Activated naive CD8-positive, alpha-beta T cell treated with anti-CD3 and anti-CD28 coated beads, Interleukin-2, amount 10 ng/mL, durations not matched to agents 7 days and 5 days (primary cell): ENCODE data around the gene DUOX2. TPM values are rescaled to one million over a fixed set of nuclear protein-coding genes. Genes with fewer than 3 reads are reported as not detected.

Experiments
- ATAC-seq: fragments of 150-1000 bp; cut with Tn5 transposase; one replicate; pipeline ENCODE4 v1.10.0; 2021; ENCODE audit warnings: low read depth, moderate library complexity
- POLR2A ChIA-PET: fragments of 350-600 bp; sonication (Branson Sonifier 250); formaldehyde crosslinking; loops from one replicate; lab custom pipeline; 2021; ENCODE audit warnings: antibody characterized with exemption; lab: Charles Lee
- DNase-seq: peaks from one replicate; pipeline ENCODE4 v3.0.0; 2021
- H3K27ac Mint-ChIP-seq: one replicate; pipeline ENCODE4 v1.8.0; 2022; ENCODE audit warnings: mild to moderate bottlenecking, mixed read lengths
- H3K27me3 Mint-ChIP-seq: one replicate; pipeline ENCODE4 v1.8.0; 2022; ENCODE audit warnings: mild to moderate bottlenecking, moderate library complexity, mixed read lengths
- H3K36me3 Mint-ChIP-seq: one replicate; pipeline ENCODE4 v1.8.0; 2021; ENCODE audit warnings: mild to moderate bottlenecking, mixed read lengths
- H3K4me1 Mint-ChIP-seq: one replicate; pipeline ENCODE4 v1.8.0; 2021; ENCODE audit warnings: mixed read lengths
- H3K4me3 Mint-ChIP-seq: one replicate; pipeline ENCODE4 v1.8.0; 2022; ENCODE audit warnings: mild to moderate bottlenecking, moderate library complexity, mixed read lengths
- H3K9me3 Mint-ChIP-seq: one replicate; pipeline ENCODE4 v1.8.0; 2021; ENCODE audit warnings: mixed read lengths
- total RNA-seq, 2 experiments: library from RNA; stranded (reverse); gene quantifications; one replicate each; pipeline ENCODE4 v1.2.3, GENCODE V29; 2021

DUOX2 gene
- not detected for total RNA-seq

DNA sequence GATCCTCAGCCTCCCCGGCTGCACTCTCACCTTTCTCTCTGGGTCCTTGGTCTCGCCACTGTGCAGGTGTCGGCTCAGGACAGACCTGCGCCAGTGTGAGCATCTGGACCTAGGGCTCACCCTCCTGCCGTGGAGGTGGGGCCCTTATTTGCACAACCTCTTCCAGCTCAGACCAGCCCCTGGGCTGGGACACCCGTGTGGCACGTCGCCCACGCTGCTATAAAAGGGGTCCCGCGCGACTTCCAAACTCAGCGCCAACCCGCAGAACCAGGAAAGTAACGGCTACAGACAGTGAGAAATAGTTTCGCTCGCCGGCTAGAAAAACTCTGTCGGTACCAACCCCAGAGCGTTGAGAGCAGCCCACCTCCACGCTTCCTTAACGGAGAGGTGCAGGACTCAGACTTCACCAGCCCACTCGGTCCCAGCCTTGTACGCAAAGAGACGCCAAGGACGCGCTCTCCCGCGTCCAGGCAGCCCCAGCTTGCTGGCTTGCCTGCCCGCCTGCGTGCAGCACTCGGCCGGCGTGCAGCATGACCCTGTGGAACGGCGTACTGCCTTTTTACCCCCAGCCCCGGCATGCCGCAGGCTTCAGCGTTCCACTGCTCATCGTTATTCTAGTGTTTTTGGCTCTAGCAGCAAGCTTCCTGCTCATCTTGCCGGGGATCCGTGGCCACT, at the start of gene DUOX2, which contains the start of gene DUOXA2:
Gene DUOX2, minus strand, starts transcription at position 97 of the 675 bp plus-strand sequence. CDS start 761 bp downstream, outside the sequence.
Gene DUOXA2, plus strand, starts transcription at position 251 of the 675 bp plus-strand sequence. Its CDS starts 280 bp downstream, at position 531.
- Mint-ChIP-seq H3K36me3 (no peaks in the 10 kb centered on the region), H3K4me3 (peak within 1 kb of the TSS; percentile 39), H3K27ac (no peak within 1 kb of the TSS), H3K27me3 (peaks cover 85% of the 10 kb centered on the region), H3K4me1 (peaks cover 20% of the 10 kb centered on the region), H3K9me3 (no peaks in the 10 kb centered on the region)
- POLR2A ChIA-PET: no interaction called here
- DNase-seq: no peak
- ATAC-seq: no peak

DNA sequence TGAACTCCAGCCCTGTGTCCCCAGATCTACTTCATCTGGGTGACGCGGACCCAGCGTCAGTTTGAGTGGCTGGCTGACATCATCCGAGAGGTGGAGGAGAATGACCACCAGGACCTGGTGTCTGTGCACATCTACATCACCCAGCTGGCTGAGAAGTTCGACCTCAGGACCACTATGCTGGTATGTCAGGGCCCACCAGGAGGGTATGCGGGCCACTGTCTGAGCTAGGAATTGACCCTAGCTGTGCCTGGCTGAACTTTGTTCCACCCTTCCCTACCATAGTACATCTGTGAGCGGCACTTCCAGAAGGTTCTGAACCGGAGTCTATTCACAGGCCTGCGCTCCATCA, 49.5 kb upstream of the DUOX2 start:
- no peak overlapping the region for H3K4me3 Mint-ChIP-seq
- no peaks in the 10 kb centered on the region for H3K36me3 Mint-ChIP-seq
- POLR2A ChIA-PET: interaction anchor here (0.6 to 3.1 kb wide), 6 partner anchors 12 to 239 kb away, joined by 3 to 40 read pairs (median 4); a partner anchor contains a TSS
- DNase-seq (no peak), ATAC-seq (no peak)
- H3K27me3 Mint-ChIP-seq: no peaks in the 10 kb centered on the region
- H3K27ac Mint-ChIP-seq: no peak overlapping the region
- peaks cover 16% of the 10 kb centered on the region for H3K4me1 Mint-ChIP-seq
- no peaks in the 10 kb centered on the region for H3K9me3 Mint-ChIP-seq

DNA sequence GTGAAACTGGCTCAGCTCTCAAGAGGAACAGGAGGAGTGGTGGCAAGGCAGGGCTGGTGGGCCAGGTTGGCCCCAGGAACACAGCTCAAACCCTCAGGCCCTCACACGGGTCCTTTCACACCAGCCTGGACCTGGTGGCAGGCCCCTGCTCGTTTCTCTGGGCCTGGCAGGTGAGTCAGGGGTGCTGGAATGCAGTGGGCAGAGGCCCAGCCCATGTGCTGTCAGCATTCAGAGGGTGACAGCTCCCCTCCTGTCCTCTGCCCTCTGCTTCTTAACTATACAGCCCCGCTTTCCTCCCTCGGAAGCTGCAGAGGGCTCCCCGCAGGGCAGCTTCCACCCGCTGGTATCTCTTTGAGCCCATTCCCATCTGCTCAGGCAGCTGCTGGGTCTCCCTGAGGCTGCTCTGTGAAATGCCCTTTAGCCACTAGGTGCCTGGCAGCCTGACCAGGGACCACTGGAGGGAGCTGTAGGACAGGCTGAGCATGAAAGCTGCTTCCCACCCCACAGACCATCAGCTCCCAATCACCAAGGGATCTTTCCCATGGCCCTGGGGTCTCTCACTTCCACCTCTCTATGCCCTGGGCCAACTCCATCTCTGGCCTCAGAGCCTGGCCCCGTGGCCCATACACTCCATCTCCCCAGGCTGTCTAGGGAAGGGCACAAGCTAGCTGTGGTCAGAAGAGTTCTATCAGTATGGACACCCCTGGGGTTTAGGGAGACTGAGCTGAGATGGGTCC, 49.0 kb upstream of the DUOX2 start:
- no peak for ATAC-seq
- Mint-ChIP-seq H3K27ac (no peak overlapping the region), H3K27me3 (no peaks in the 10 kb centered on the region), H3K9me3 (no peaks in the 10 kb centered on the region), H3K4me1 (peaks cover 18% of the 10 kb centered on the region), H3K36me3 (no peaks in the 10 kb centered on the region), H3K4me3 (no peak overlapping the region)
- POLR2A ChIA-PET: interaction anchor here (0.6 to 3.1 kb wide), 5 partner anchors 11 to 117 kb away, joined by 3 to 40 read pairs (median 5); no protein-coding TSS in a partner anchor
- peak; percentile 71 for DNase-seq

DNA sequence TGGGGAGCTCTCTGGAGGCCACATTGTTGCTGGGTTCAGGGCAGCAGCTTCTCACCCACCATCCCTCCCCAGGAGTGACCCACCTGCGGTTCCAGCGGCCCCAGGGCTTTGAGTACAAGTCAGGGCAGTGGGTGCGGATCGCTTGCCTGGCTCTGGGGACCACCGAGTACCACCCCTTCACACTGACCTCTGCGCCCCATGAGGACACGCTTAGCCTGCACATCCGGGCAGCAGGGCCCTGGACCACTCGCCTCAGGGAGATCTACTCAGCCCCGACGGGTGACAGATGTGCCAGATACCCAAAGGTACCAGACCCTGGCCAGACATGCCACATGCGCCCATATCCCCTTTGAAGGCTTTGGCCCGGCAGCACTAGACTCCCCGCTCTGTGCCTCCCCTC, 47.7 kb upstream of the DUOX2 start:
- Mint-ChIP-seq H3K4me1 (peaks cover 16% of the 10 kb centered on the region), H3K27ac (no peak overlapping the region), H3K9me3 (no peaks in the 10 kb centered on the region), H3K36me3 (peaks cover under 1% of the 10 kb centered on the region), H3K4me3 (no peak overlapping the region), H3K27me3 (no peaks in the 10 kb centered on the region)
- DNase-seq: no peak
- POLR2A ChIA-PET: no interaction called here
- no peak for ATAC-seq

DNA sequence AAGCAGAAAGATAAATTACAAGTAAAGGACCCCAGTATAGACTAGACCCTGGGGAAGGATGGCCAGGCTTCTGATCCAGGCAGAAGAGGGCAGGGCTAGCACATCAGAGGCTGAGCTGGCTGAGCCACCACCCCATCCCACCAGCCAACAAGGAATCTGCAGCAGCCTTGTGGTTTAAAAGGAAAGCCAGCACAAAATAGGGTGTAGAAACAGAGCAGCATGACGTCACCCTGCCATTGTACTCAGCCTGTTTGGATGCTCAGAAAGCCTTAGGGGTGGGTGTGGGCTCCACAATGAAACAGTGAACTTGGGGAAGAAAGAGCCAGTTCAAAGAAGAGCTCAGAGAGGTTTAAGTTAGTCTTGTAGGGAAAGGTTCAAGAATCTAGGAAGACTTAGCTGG, 44.0 kb upstream of the DUOX2 start:
- ATAC-seq: no peak
- Mint-ChIP-seq H3K27me3 (no peaks in the 10 kb centered on the region), H3K4me3 (no peak overlapping the region)

DNA sequence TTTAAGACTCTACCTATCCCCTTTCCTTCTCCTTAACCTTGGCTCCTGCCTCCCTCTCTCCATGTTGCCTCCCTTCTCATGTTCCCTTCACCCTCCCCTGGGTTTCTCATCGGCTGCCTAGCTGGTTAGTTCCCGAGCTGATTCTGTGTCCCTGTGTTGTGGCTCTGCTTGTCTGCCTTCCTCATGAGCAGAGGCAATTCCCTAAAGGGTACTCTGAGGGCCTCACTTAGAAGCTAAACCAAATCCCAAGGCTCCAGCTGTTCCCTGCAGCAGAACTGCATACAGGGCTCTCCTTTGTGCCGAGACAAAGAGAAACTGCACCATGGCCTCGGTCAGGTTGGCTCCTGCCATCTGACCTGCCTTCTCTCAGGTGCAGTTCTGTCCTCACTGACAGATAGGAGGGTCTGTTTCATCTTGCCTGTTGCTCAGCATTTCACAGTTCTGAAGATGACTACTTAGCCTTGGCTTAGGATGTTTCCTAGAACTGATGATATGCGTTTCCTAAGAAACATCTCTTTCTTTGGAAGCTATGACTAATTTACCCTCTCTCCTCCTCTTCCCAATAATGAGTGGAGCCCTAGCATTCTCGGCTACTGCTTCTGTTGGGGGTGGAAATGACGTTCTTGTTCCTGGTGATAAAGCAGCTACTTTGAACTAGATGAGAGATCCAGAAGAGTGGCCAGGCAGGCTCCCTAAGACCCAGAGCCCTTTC, 42.9 kb upstream of the DUOX2 start:
- H3K27ac Mint-ChIP-seq: no peak overlapping the region
- POLR2A ChIA-PET: no interaction called here

More for the DNA sequence above, 44.0 kb upstream of the DUOX2 start:
- POLR2A ChIA-PET: interaction anchor here (1.0 to 1.1 kb wide), 2 partner anchors 22 to 42 kb away, joined by 3 read pairs; no protein-coding TSS in a partner anchor
- peaks cover 8% of the 10 kb centered on the region for H3K4me1 Mint-ChIP-seq
- no peak overlapping the region for H3K27ac Mint-ChIP-seq
- no peak for DNase-seq
- H3K36me3 Mint-ChIP-seq: peaks cover 1% of the 10 kb centered on the region
- no peaks in the 10 kb centered on the region for H3K9me3 Mint-ChIP-seq

DNA sequence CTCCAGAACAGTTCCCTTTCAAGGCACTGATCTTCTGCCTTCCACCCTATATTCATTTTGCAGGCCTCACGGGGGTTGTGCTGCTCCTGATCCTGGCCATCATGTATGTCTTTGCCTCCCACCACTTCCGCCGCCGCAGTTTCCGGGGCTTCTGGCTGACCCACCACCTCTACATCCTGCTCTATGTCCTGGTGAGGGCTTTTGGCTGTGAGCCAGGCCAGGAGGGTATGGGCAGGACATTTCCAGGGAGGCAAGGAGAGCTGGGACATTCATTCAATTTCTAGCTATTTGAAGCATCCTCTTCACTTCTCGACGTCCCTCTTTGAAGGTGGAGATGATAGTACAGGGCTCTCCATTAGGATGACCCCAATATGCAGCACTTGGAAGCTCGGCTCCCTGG, 41.8 kb upstream of the DUOX2 start:
- Mint-ChIP-seq H3K4me1 (peaks cover 6% of the 10 kb centered on the region), H3K27ac (no peak overlapping the region), H3K9me3 (no peaks in the 10 kb centered on the region), H3K27me3 (no peaks in the 10 kb centered on the region), H3K4me3 (no peak overlapping the region), H3K36me3 (peaks cover 3% of the 10 kb centered on the region)
- no peak for ATAC-seq
- POLR2A ChIA-PET: interaction anchor here (0.7 to 1.2 kb wide), 2 partner anchors 23 to 31 kb away, joined by 3 to 7 read pairs; no protein-coding TSS in a partner anchor
- no peak for DNase-seq

More for the DNA sequence above, 42.9 kb upstream of the DUOX2 start:
- Mint-ChIP-seq H3K4me3 (no peak overlapping the region), H3K9me3 (no peaks in the 10 kb centered on the region), H3K36me3 (peaks cover 3% of the 10 kb centered on the region), H3K27me3 (no peaks in the 10 kb centered on the region), H3K4me1 (peaks cover 6% of the 10 kb centered on the region)
- no peak for ATAC-seq
- no peak for DNase-seq

DNA sequence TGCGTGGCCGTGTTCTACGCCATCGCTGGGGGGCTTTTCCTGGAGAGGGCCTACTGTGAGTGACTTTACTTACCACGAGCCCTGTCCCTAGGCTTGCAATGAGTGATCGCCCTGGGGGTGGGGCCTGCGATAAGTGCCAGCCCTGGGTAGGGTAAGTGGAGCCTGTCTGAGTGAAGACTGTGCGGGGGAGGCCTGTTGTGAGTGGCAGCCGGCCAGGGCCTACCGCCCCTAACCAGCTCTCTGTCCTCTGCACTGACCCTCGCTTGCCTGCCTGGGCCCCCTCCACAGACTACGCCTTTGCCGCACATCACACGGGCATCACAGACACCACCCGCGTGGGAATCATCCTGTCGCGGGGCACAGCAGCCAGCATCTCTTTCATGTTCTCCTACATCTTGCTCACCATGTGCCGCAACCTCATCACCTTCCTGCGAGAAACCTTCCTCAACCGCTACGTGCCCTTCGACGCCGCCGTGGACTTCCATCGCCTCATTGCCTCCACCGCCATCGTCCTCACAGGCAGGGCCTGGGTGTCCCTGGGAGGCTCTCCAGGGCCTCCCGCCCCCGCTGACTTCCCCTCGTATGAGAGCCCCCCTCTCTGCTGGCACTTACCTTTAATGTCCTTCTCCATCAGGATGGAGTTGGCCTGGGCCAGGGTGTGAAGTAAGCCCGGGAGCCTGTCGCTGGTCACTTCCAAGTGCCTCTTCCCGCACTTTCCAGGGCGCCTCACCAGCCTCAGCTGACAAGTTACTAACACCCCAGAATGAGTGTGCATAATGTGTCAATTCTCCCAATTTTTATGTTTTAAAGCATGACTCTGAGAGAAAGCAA, 38.2 kb upstream of the DUOX2 start:
- H3K4me3 Mint-ChIP-seq: no peak overlapping the region
- no peak overlapping the region for H3K27ac Mint-ChIP-seq
- H3K36me3 Mint-ChIP-seq: peaks cover 3% of the 10 kb centered on the region
- H3K9me3 Mint-ChIP-seq: no peaks in the 10 kb centered on the region
- POLR2A ChIA-PET: interaction anchor here (0.9 kb wide), 1 partner anchor 11 kb away, joined by 3 read pairs; no protein-coding TSS in a partner anchor
- DNase-seq (no peak), ATAC-seq (no peak)
- no peaks in the 10 kb centered on the region for H3K27me3 Mint-ChIP-seq
- H3K4me1 Mint-ChIP-seq: no peaks in the 10 kb centered on the region

DNA sequence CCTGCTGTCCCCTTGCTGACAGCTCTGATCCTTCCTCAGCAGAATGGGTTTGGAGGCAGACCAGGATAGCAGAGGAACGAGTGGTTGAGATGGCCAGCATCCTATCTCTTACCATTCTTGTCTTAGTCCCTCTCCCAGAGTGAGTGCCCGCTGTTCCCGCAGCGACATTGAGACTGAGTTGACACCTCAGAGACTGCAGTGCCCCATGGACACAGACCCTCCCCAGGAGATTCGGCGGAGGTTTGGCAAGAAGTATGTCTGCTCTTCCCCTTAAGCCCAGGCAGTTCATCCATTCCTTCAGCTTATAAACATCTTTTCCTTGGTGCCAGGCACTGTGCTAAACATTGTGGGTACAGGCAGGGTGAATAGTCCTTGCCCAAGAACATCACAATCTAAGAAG, 37.0 kb upstream of the DUOX2 start:
- H3K27me3 Mint-ChIP-seq: no peaks in the 10 kb centered on the region
- H3K9me3 Mint-ChIP-seq: no peaks in the 10 kb centered on the region
- no peak overlapping the region for H3K4me3 Mint-ChIP-seq
- DNase-seq (no peak), ATAC-seq (no peak)
- POLR2A ChIA-PET: no interaction called here
- no peaks in the 10 kb centered on the region for H3K4me1 Mint-ChIP-seq
- no peak overlapping the region for H3K27ac Mint-ChIP-seq
- peaks cover 1% of the 10 kb centered on the region for H3K36me3 Mint-ChIP-seq

DNA sequence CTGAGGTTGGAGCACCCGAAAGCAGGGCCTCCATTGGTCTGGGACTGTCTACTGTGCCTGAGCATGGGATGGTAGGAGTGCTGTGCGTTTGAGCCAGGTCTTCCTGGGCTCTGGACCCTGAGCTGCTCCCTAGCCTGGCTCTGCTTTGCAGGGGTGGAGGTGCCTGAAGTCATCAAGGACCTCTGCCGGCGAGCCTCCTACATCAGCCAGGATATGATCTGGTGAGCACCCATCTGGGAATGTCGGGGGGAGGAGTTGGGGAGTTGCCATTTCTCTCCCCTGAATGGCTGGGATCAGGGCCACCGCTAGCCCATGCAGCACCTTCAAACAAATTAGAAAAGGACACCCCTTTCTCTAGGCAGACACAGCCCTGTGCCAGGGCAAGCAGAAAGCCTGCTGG, 36.5 kb upstream of the DUOX2 start:
- no peak for DNase-seq
- H3K9me3 Mint-ChIP-seq: no peaks in the 10 kb centered on the region
- no peaks in the 10 kb centered on the region for H3K27me3 Mint-ChIP-seq
- H3K36me3 Mint-ChIP-seq: peaks cover 1% of the 10 kb centered on the region
- H3K4me1 Mint-ChIP-seq: no peaks in the 10 kb centered on the region
- no peak overlapping the region for H3K4me3 Mint-ChIP-seq
- H3K27ac Mint-ChIP-seq: no peak overlapping the region
- ATAC-seq: no peak
- POLR2A ChIA-PET: no interaction called here

DNA sequence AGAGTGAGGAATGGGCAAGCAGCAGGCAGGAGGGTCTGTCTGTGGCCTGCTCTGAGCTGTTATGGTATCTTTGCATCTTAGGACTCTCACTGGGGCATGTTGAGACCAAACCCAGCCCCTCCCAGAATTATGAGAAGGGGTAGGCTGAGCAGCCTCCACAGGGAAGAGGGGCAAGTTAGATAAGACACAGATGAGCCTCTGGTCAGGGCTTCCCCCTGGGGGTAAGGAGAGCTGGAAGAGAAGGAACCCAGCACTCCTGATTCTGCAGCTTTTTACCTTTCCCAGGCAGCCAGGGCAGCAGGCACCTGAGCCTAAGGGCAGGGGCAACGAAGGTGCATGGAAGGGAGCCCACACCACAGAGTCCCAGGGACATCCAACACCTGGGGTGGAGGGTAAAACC, 35.1 kb upstream of the DUOX2 start:
- Mint-ChIP-seq H3K4me1 (no peaks in the 10 kb centered on the region), H3K27me3 (no peaks in the 10 kb centered on the region), H3K36me3 (peaks cover 1% of the 10 kb centered on the region), H3K27ac (no peak overlapping the region), H3K4me3 (no peak overlapping the region), H3K9me3 (no peaks in the 10 kb centered on the region)
- POLR2A ChIA-PET: no interaction called here
- DNase-seq: no peak
- ATAC-seq: no peak

DNA sequence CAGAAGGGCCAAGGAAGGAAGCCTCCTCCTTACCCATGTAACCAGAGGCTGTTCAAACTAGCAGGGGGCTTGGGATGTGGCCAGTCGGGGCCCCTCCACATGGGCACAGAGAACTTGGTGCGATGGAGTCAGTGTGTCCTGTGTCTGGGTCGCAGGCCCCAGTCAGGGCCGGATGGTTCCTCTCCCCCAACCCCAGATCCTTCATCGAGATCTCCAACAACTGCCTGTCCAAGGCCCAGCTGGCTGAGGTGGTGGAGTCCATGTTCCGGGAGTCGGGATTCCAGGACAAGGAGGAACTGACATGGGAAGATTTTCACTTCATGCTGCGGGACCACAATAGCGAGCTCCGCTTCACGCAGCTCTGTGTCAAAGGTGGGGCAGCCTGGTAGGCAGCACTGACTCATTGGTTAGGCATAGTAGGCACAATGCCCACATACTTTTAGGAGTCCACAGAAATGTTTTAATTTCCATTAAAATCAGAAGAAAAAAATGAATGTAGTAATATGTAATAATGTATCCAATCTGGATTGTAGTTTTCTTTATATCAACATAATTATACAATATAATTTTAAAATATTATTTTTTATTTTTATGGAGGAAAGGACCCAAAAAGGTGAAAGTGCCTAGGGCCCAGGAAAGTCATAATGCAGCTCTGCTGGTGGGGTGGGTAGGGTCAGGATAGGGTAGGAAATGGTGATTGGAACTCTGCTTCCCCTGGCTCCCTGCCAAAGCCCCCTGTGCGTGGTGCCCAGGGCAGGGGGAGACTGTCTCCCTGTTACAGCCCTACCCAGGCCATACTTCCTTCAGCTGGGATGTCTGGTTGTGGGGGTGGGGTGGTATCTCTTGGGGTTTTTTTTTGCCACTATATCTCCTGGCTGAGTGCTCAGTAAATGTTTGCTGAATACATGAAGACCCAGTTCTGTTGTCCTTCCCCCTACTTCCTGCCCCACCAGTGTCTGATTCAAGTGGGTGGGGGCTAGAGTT, 34.4 kb upstream of the DUOX2 start:
- no peaks in the 10 kb centered on the region for H3K9me3 Mint-ChIP-seq
- no peak overlapping the region for H3K4me3 Mint-ChIP-seq
- POLR2A ChIA-PET: no interaction called here

More for the DNA sequence above, 34.4 kb upstream of the DUOX2 start:
- DNase-seq (no peak), ATAC-seq (no peak)
- no peaks in the 10 kb centered on the region for H3K4me1 Mint-ChIP-seq
- no peak overlapping the region for H3K27ac Mint-ChIP-seq
- H3K36me3 Mint-ChIP-seq: peaks cover 1% of the 10 kb centered on the region
- H3K27me3 Mint-ChIP-seq: no peaks in the 10 kb centered on the region
